ENCODE measurements around the gene ATG7.

DNA sequence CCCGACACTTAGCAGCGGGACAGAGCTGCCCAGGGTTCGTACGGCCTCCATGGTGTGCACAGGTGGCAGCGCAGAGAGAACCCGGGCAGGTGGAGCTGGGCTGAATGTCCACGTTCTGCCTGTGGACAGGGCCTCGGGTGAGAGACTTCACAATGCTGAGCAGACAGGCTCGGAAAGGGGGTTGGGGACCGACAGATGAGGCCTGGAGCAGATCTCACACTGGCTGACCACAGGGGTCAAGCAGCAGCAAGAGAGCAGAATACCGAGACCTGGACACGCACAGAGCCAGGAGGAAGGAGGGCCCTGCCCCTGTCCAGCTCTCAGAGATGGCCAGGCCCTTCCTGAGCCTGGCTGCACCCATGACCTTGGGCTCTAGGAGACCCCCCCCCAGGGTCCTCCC lies 288.5 kb downstream of the ATG7 start:
- TF ChIP-seq, protein P1, sequence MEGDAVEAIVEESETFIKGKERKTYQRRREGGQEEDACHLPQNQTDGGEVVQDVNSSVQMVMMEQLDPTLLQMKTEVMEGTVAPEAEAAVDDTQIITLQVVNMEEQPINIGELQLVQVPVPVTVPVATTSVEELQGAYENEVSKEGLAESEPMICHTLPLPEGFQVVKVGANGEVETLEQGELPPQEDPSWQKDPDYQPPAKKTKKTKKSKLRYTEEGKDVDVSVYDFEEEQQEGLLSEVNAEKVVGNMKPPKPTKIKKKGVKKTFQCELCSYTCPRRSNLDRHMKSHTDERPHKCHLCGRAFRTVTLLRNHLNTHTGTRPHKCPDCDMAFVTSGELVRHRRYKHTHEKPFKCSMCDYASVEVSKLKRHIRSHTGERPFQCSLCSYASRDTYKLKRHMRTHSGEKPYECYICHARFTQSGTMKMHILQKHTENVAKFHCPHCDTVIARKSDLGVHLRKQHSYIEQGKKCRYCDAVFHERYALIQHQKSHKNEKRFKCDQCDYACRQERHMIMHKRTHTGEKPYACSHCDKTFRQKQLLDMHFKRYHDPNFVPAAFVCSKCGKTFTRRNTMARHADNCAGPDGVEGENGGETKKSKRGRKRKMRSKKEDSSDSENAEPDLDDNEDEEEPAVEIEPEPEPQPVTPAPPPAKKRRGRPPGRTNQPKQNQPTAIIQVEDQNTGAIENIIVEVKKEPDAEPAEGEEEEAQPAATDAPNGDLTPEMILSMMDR (IDR thresholded peaks at IDR 0.05) = no peak
- TF ChIP-seq POLR2A (IDR thresholded peaks at IDR 0.05) = no peak

Measured in heart left ventricle (tissue), 13 donors.